Panc1 (cell line): Measurements from ENCODE around the gene FAR2. TPM values are rescaled to one million over a fixed set of nuclear protein-coding genes. Genes with fewer than 3 reads are reported as not detected.

Experiments used
- ATAC-seq: fragments of 200-7000 bp; cut with Tn5 transposase; 2 replicates; pipeline ENCODE4 v1.9.1; 2020; ENCODE audit warnings: mild to moderate bottlenecking, moderate library complexity
- BruUV-seq: library from RNA; stranded (reverse); fragments of 400-500 nt; replicated peaks from 2 replicates; lab custom pipeline; 2021; lab: Mats Ljungman, UMichigan
- CTCF ChIA-PET: fragments of 300-600 bp; sonication (Branson Sonifier 250); formaldehyde crosslinking; loops from one replicate; lab custom pipeline; 2022; ENCODE audit warnings: antibody characterized with exemption; lab: Charles Lee
- POLR2A ChIA-PET: fragments of 300-600 bp; sonication (Branson Sonifier 250); formaldehyde crosslinking; loops from one replicate; lab custom pipeline; 2022; ENCODE audit warnings: antibody characterized with exemption; lab: Charles Lee
- DNase-seq: peaks from one replicate; pipeline ENCODE4 v3.0.0-alpha.2; 2010; ENCODE audit warnings: low read depth, low spot score
- H3K27ac ChIP-seq: 2 replicates; pipeline ENCODE4 v1.5.1; 2011; ENCODE audit warnings: mild to moderate bottlenecking, low read length, inconsistent platforms
- H3K27me3 ChIP-seq: fragments of 200-500 bp; sonication (Bioruptor generic); 2 replicates; pipeline ENCODE4 v1.6.0; 2014; ENCODE audit warnings: low read length, inconsistent platforms; ENCODE audit not compliant: control insufficient read depth, insufficient read depth
- H3K36me3 ChIP-seq: fragments of 200-500 bp; sonication (Bioruptor generic); 2 replicates; pipeline ENCODE4 v1.5.1; 2014; ENCODE audit warnings: inconsistent platforms, mild to moderate bottlenecking, low read length, moderate library complexity; ENCODE audit not compliant: control insufficient read depth, insufficient read depth
- H3K4me1 ChIP-seq: 2 replicates; pipeline ENCODE4 v1.5.1; 2011; ENCODE audit warnings: inconsistent platforms, mild to moderate bottlenecking, low read length, moderate library complexity; ENCODE audit not compliant: control insufficient read depth, insufficient read depth
- H3K4me3 ChIP-seq, 2 experiments: 2 replicates each; pipeline ENCODE4 v1.5.1; 2011 to 2012; ENCODE audit warnings: low read depth in 2 of 2, low read length in 2 of 2, mild to moderate bottlenecking in 2 of 2, inconsistent platforms in 1 of 2, moderate library complexity in 1 of 2
- H3K9me3 ChIP-seq: fragments of 200-500 bp; sonication (Bioruptor generic); 2 replicates; pipeline ENCODE4 v1.5.1; 2014; ENCODE audit warnings: low read depth, mild to moderate bottlenecking, inconsistent platforms, low read length, moderate library complexity; ENCODE audit not compliant: control insufficient read depth, insufficient read depth
- POLR2AphosphoS5 ChIP-seq: IDR thresholded peaks from 2 replicates; pipeline ENCODE4 v1.6.1; 2012; ENCODE audit warnings: mild to moderate bottlenecking, low read depth, low read length, moderate library complexity
- SIN3A ChIP-seq: IDR thresholded peaks from 2 replicates; pipeline ENCODE4 v1.6.1; 2012; ENCODE audit warnings: low read depth, mild to moderate bottlenecking, low read length, moderate library complexity, borderline replicate concordance; ENCODE audit not compliant: insufficient read depth
- TCF7L2 ChIP-seq: IDR thresholded peaks from 2 replicates; pipeline ENCODE4 v1.6.1; 2011; ENCODE audit warnings: mild to moderate bottlenecking, low read depth, low read length, inconsistent platforms
- in situ Hi-C: cut with HindIII; loops from 2 replicates; pipeline ENCODE4 v1.10.0; 2016; ENCODE audit warnings: low sequenced_read_pairs, low pct_unique_long_range_greater_than_20kb
- intact Hi-C: fragments of 100-400 bp; cut with micrococcal nuclease; formaldehyde crosslinking; loops from one replicate; pipeline ENCODE4 v1.10.0; 2022; ENCODE audit not compliant: unreplicated experiment
- total RNA-seq: library from RNA; stranded (reverse); gene quantifications from one replicate; pipeline ENCODE4 v1.2.1, GENCODE V29; 2021; ENCODE audit not compliant: unreplicated experiment
- TF ChIP-seq, protein P1 (sequence below): fragments of 450-650 bp; IDR thresholded peaks from 2 replicates; pipeline ENCODE4 v1.5.1; 2017; ENCODE audit warnings: mild to moderate bottlenecking
- TF ChIP-seq, protein P2 (sequence below), 2 experiments: IDR thresholded peaks; 2 replicates each; pipeline ENCODE4 v1.6.1; 2011 to 2012; ENCODE audit warnings: low read depth in 2 of 2, control low read depth in 1 of 2, low read length in 1 of 2, mild to moderate bottlenecking in 1 of 2, moderate library complexity in 1 of 2; ENCODE audit not compliant: insufficient read depth in 1 of 2

FAR2 gene
- total RNA-seq, 1 experiment from 2014 or later = 6.2 TPM

GRCh38 chr12:29283969-29284700 lies 135.1 kb downstream of the FAR2 start:
- Histone ChIP-seq H3K4me1 (no peaks in the 10 kb centered on the region), H3K27me3 (no peaks in the 10 kb centered on the region), H3K27ac (no peak overlapping the region), H3K36me3 (no peaks in the 10 kb centered on the region), H3K9me3 (no peaks in the 10 kb centered on the region), H3K4me3 (no peak overlapping the region)
- ChIA-PET POLR2A (no interaction called here), CTCF (no interaction called here)
- in situ Hi-C loops = no loop called here
- ATAC-seq = no peak
- intact Hi-C loops = no loop called here
- TF ChIP-seq, protein P1, sequence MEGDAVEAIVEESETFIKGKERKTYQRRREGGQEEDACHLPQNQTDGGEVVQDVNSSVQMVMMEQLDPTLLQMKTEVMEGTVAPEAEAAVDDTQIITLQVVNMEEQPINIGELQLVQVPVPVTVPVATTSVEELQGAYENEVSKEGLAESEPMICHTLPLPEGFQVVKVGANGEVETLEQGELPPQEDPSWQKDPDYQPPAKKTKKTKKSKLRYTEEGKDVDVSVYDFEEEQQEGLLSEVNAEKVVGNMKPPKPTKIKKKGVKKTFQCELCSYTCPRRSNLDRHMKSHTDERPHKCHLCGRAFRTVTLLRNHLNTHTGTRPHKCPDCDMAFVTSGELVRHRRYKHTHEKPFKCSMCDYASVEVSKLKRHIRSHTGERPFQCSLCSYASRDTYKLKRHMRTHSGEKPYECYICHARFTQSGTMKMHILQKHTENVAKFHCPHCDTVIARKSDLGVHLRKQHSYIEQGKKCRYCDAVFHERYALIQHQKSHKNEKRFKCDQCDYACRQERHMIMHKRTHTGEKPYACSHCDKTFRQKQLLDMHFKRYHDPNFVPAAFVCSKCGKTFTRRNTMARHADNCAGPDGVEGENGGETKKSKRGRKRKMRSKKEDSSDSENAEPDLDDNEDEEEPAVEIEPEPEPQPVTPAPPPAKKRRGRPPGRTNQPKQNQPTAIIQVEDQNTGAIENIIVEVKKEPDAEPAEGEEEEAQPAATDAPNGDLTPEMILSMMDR = no peak
- TF ChIP-seq, protein P2, sequence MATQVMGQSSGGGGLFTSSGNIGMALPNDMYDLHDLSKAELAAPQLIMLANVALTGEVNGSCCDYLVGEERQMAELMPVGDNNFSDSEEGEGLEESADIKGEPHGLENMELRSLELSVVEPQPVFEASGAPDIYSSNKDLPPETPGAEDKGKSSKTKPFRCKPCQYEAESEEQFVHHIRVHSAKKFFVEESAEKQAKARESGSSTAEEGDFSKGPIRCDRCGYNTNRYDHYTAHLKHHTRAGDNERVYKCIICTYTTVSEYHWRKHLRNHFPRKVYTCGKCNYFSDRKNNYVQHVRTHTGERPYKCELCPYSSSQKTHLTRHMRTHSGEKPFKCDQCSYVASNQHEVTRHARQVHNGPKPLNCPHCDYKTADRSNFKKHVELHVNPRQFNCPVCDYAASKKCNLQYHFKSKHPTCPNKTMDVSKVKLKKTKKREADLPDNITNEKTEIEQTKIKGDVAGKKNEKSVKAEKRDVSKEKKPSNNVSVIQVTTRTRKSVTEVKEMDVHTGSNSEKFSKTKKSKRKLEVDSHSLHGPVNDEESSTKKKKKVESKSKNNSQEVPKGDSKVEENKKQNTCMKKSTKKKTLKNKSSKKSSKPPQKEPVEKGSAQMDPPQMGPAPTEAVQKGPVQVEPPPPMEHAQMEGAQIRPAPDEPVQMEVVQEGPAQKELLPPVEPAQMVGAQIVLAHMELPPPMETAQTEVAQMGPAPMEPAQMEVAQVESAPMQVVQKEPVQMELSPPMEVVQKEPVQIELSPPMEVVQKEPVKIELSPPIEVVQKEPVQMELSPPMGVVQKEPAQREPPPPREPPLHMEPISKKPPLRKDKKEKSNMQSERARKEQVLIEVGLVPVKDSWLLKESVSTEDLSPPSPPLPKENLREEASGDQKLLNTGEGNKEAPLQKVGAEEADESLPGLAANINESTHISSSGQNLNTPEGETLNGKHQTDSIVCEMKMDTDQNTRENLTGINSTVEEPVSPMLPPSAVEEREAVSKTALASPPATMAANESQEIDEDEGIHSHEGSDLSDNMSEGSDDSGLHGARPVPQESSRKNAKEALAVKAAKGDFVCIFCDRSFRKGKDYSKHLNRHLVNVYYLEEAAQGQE (IDR thresholded peaks at IDR 0.05; ENCODE audit: insufficient read depth in 1 of 2, low read depth in 2 of 2, low read length in 1 of 2) = no peak
- TF ChIP-seq SIN3A (no peak), TCF7L2 (no peak), POLR2AphosphoS5 (no peak)
- DNase-seq = no peak
- BruUV-seq = no TSS peak

GRCh38 chr12:29286081-29286790 lies 137.2 kb downstream of the FAR2 start:
- POLR2A ChIA-PET = no interaction called here
- CTCF ChIA-PET = no interaction called here
- no TSS peak for BruUV-seq
- DNase-seq = no peak
- Histone ChIP-seq H3K9me3 (no peaks in the 10 kb centered on the region), H3K4me3 (no peak overlapping the region), H3K27me3 (no peaks in the 10 kb centered on the region), H3K36me3 (no peaks in the 10 kb centered on the region), H3K4me1 (no peaks in the 10 kb centered on the region), H3K27ac (no peak overlapping the region)
- intact Hi-C loops = no loop called here
- in situ Hi-C loops = no loop called here
- ATAC-seq = no peak
- TF ChIP-seq TCF7L2 (no peak), SIN3A (no peak)

GRCh38 chr12:29287622-29288021 lies 138.5 kb downstream of the FAR2 start:
- Histone ChIP-seq H3K27me3 (no peaks in the 10 kb centered on the region), H3K9me3 (no peaks in the 10 kb centered on the region), H3K27ac (no peak overlapping the region), H3K4me1 (no peaks in the 10 kb centered on the region), H3K36me3 (no peaks in the 10 kb centered on the region), H3K4me3 (no peak overlapping the region)
- ATAC-seq (no peak), DNase-seq (no peak)
- ChIA-PET POLR2A (no interaction called here), CTCF (no interaction called here)
- BruUV-seq = no TSS peak
- in situ Hi-C loops = no loop called here
- intact Hi-C loops = no loop called here
- no peak for TF ChIP-seq POLR2AphosphoS5
